Measurements from ENCODE around the gene PPARG.
A peak's percentile ranks its signal among the peaks of the same experiment; 100 is the strongest.

PPARG gene

DNA sequence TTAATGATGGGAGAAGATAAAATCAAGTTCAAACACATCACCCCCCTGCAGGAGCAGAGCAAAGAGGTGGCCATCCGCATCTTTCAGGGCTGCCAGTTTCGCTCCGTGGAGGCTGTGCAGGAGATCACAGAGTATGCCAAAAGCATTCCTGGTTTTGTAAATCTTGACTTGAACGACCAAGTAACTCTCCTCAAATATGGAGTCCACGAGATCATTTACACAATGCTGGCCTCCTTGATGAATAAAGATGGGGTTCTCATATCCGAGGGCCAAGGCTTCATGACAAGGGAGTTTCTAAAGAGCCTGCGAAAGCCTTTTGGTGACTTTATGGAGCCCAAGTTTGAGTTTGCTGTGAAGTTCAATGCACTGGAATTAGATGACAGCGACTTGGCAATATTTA, 127.9 kb downstream of the PPARG start:
- DNase-seq, result no peak

GRCh38 chr3:12420393-12420792, 131.5 kb downstream of the PPARG start:
- DNase-seq, result no peak

- no peak for DNase-seq
These were observed 132.3 kb downstream of the PPARG start for GRCh38 chr3:12421132-12421531.

DNA sequence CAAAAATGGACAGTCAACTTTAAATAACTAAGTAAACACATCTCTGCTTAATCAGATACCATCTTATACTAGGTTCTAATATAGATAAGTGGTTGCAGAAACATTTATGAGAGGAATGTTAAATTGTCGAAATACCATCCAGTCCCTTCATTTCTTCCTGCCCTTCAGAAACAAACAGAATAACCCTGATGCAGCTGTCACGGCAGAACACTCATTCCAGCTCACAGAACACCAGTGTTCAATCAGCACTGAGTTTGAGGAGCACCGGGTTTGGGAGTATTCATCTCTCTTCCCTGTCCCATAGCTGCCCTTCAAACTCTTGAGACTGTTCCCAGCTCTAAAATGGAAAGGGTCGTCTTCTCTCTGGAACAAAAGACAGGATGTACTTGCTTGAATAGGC, 134.3 kb downstream of the PPARG start:
- DNase-seq, result no peak

GRCh38 chr3:12423918-12424630, 135.2 kb downstream of the PPARG start:
- DNase-seq, result no peak

- DNase-seq, result no peak
These were observed 135.9 kb downstream of the PPARG start for GRCh38 chr3:12424635-12425319.

- DNase-seq, result no peak
These were observed 137.1 kb downstream of the PPARG start for GRCh38 chr3:12425850-12426579.

GRCh38 chr3:12427551-12427950, 138.7 kb downstream of the PPARG start:
- DNase-seq, result peak; percentile 75 to 80

- DNase-seq, result no peak
These were observed 139.3 kb downstream of the PPARG start for GRCh38 chr3:12428126-12428525.

DNA sequence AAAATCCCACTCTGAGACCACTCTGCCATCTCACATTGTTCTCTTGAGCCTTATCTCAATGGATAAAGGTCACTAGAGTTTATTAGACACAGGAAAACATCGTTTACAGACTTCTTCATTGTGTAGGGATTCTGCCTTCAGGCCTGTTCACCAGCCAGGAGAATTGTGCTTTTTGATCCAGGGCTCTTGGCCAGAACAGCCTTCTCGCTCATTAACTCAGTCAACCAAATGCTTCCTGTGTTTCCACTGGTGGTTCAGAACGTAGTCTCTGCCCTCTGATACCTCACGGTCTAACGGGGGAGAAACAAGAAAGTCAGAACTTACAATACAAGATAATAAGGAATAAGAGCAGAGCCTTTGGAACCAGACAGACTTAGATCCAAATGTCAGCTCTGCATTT, 141.2 kb downstream of the PPARG start:
- no peak for DNase-seq

GRCh38 chr3:12433823-12434222, 145.0 kb downstream of the PPARG start:
- DNase-seq, result no peak

DNA sequence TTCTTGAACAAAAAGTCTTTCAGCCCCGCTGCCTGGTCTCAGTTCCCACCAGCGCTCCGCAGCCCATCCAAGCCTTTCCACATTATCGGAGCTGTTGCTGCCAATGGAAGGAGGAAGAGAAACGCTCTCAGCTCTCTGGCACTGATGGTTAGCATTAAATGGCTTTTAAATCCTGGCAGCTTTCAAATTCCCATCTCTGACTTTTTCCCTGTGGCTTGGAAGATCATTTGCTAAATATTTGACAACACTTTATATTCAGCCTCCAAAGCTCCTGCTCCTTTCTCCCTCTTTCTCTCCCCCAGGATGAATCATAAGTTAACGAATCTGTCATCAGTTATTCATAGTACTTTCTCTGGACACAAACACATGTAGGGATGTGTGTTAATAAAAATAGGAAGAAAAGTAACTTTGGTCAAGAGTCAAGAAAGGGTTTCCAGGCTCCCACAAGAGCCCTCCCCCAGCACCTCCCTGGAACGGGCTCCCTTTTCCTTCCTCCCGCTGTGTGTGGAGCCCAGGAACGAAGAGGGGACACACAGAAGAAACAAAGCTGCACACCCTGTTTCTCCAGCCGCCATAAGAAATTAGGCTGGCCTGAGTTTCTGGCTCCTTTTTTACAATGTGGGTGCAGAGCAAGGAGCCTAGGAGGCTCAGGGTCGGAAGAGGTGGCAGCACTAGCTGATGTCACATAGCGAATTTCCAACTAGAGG, 147.8 kb downstream of the PPARG start:
- DNase-seq, result no peak

DNA sequence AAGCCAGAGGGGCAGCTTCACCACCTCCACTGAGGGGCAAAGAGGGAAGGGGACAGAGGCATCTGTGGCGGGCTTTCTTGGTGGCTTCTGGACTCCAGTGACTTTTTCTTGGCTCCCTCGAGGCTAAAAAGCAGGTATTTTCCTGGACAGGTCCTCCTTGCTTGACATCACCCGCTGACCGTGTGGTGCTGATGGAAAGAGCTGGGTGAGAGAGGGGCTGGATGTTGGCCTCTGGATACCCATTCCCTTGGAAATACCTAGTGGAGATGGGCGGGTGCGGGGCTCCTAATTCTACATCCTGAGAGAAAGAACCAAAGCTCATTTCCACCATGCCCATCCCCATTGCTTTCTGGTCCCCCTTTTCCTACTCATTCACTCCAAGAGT, 148.3 kb downstream of the PPARG start:
- no peak for DNase-seq

GRCh38 chr3:12437861-12438260, 149.0 kb downstream of the PPARG start:
- DNase-seq, result no peak

GRCh38 chr3:12438318-12438717, 149.4 kb downstream of the PPARG start:
- no peak for DNase-seq

DNA sequence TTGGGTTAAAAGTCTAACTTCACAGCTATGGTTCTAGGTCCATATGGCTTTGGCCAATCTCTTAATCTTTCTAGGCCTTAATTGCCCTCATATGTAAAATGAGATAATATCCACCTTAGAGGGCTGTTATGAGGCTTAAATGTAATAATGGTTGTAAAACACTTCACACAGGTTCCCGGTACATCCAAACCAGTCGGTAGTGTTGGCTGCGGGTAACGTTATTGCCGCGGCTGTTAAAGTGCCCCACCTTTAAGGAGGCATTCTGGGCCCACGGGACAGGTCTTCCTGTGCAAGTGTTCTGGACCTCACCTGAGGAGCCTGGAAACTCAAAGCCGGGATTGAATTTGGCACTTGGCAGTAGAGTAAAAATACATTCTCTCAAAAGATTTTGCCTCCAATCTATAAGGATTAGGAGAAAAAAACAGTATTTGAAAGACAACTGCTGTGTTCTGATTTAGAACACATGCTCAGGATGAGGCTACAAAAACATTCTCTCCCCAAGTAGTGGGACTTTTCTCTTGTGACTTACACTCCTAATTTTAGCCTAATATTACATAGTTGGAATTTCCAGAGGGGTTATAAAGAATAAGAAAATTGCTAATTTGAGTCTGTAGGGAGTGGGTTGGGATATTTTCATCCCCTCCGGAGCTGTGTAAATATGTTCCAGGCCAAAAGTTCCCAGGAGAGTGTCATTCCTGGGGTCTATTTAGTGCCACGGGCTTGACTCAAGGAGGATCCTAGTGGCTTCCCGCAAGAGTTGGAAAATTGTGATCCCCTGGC, 150.5 kb downstream of the PPARG start:
- DNase-seq, result peak in 1 of 2 donors; percentile 60

GRCh38 chr3:12440927-12441714, 152.3 kb downstream of the PPARG start:
- DNase-seq, result no peak

DNA sequence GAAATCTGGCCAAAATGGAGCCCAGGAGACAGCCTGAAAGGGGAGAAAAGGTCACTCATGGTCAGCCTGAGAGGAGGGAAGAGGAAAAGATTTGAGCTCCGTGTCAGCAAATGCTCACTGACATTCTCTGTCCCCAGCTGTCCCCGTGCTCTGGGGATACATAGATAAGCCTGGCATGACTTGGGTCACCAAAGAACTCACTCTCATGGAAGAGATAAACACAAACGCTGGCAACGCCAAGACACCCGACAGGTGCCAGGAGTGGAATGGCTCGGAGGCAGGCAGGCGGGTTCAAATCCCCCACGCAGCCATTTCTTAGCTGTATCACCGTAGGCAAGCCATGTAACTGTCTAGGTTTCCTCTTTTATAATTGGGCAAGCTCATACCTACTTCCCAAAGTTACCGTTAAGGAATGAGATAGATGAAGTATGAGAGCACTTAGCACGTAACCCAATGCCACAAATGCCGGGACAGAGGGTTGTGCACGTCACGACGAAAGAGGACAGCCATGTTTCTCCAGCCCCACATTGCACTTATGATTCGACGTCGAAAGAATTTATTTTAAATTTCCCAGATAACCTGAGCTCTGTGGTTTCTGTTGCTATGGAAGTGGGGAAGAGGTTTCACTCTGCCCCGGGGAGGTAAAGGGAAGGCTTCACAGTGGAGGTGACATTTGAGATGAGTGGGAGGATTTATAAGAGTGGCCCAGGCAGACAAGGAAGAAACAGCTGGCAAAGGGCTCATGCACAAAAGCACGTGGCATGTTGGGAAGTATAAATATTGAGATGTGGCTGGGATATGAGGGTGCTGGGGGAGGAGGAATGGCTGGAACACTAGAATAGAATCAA, 154.0 kb downstream of the PPARG start:
- DNase-seq, result no peak

DNA sequence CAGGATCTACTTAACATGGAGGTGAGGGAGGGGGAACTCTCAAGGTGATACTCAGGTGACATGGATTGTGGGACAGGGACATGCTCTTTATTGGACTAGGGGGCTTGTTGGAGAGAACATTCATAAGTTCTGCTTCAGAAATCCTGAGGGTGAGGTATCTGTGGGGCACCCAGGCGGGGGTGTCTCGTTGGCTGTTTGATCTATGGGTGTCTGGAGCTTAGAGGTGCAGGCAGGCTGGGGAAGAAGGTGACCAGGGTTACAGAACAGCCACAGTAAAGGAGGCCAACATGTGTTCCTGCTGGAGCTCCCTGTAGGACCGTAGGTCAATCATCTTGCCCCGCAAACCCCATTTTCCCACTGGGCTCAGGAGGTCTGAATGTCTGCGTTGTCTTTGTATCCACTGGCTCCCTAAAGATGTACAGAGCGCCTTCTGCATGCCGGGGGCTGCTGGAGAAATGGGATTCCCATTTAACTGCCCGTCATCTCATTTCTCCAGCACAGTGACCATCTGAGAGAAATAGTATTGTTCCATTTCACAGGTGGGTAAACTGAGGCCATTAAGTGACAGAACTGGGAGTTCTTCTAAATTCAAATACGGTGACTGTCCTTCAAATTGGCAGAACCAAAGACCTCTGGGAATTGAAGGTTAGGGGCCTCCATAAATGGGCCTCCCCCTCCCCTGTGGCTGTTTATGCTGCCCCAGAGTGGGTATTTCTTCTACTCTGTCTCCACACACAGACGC, 155.1 kb downstream of the PPARG start:
- DNase-seq, result no peak
